Fibroblast of lung (primary cell): ENCODE data around the gene METTL26. TPM values are rescaled to one million over a fixed set of nuclear protein-coding genes. Genes with fewer than 3 reads are reported as not detected.

ENCODE experiments used
- DNase-seq, 2 donors: peaks; one replicate each; pipeline versions ENCODE4 v3.0.0 to v3.0.0-alpha.2; 2010; ENCODE audit warnings: low read depth in 2 of 2
- H2AFZ ChIP-seq: 2 replicates; pipeline ENCODE4 v1.5.1; 2012; ENCODE audit warnings: low read length, control low read depth, inconsistent platforms
- H3K27ac ChIP-seq: 2 replicates; pipeline ENCODE4 v1.5.1; 2011; ENCODE audit warnings: low read length, control low read depth; ENCODE audit not compliant: insufficient read depth
- H3K27me3 ChIP-seq: 2 replicates; pipeline ENCODE4 v1.5.1; 2011; ENCODE audit warnings: mild to moderate bottlenecking, low read length; ENCODE audit not compliant: control insufficient read depth, insufficient read depth
- H3K36me3 ChIP-seq: 2 replicates; pipeline ENCODE4 v1.5.1; 2011; ENCODE audit warnings: low read length; ENCODE audit not compliant: control insufficient read depth, insufficient read depth
- H3K4me1 ChIP-seq: 2 replicates; pipeline ENCODE4 v1.5.1; 2011; ENCODE audit warnings: low read length; ENCODE audit not compliant: control insufficient read depth, insufficient read depth; ENCODE audit errors: extremely low read depth
- H3K4me2 ChIP-seq: 2 replicates; pipeline ENCODE4 v1.5.1; 2011; ENCODE audit warnings: low read length, control low read depth; ENCODE audit not compliant: insufficient read depth; ENCODE audit errors: extremely low read depth
- H3K4me3 ChIP-seq, 4 experiments: fragments of 200-600 bp in 1 of 4; sonication (generic) in 1 of 4; replicated peaks in 1 of 4; 2 replicates each; pipeline ENCODE4 v1.5.1; 2011 to 2016; ENCODE audit warnings: low read length in 4 of 4, low read depth in 3 of 4, mild to moderate bottlenecking in 3 of 4, control low read depth in 2 of 4, inconsistent platforms in 1 of 4, mixed read lengths in 1 of 4; ENCODE audit not compliant: insufficient read depth in 1 of 4; ENCODE audit errors: control extremely low read depth in 1 of 4
- H3K79me2 ChIP-seq: 2 replicates; pipeline ENCODE4 v1.5.1; 2012; ENCODE audit warnings: mild to moderate bottlenecking, low read length, inconsistent platforms; ENCODE audit not compliant: control insufficient read depth, insufficient read depth
- H3K9ac ChIP-seq: 2 replicates; pipeline ENCODE4 v1.5.1; 2011; ENCODE audit warnings: mild to moderate bottlenecking, low read length, control low read depth; ENCODE audit not compliant: insufficient read depth
- H3K9me3 ChIP-seq: 2 replicates; pipeline ENCODE4 v1.5.1; 2012; ENCODE audit warnings: low read depth, low read length; ENCODE audit not compliant: control insufficient read depth, insufficient read depth
- H4K20me1 ChIP-seq: 2 replicates; pipeline ENCODE4 v1.5.1; 2011; ENCODE audit warnings: low read length; ENCODE audit not compliant: control insufficient read depth, insufficient read depth; ENCODE audit errors: extremely low read depth
- EZH2 ChIP-seq: IDR thresholded peaks from 2 replicates; pipeline ENCODE4 v1.5.1; 2012; ENCODE audit warnings: low read length, control low read depth, mild to moderate bottlenecking; ENCODE audit errors: missing control alignments
- polyA plus RNA-seq, 2 donors: library from polyadenylated mRNA; depleted of rRNA in 1 of 2; stranded (reverse) in 1 of 2; unstranded in 1 of 2; fragments of >200 nt; gene quantifications; 2 replicates each; pipeline ENCODE4 v1.2.1, GENCODE V29; 2011 to 2012; ENCODE audit warnings: missing spikeins in 1 of 2
- total RNA-seq: library from RNA; depleted of rRNA; stranded (reverse); fragments of >200 nt; gene quantifications from 2 replicates; pipeline ENCODE4 v1.2.1, GENCODE V29; 2014
- TF ChIP-seq, protein P1 (sequence below), 2 donors: IDR thresholded peaks in 1 of 2; conservative IDR thresholded peaks in 1 of 2; 1 replicate in 1 of 2; 2 replicates in 1 of 2; pipeline ENCODE4 v1.5.1; 2011 to 2012; ENCODE audit warnings: low read length in 2 of 2, control low read depth in 1 of 2, inconsistent platforms in 1 of 2, low read depth in 1 of 2, mild to moderate bottlenecking in 1 of 2

METTL26 gene
- total and polyA plus RNA-seq, 2 donors (not counting 1 experiment from before 2014, with no cell fraction given) = 39.2 to 71.7 TPM

DNA sequence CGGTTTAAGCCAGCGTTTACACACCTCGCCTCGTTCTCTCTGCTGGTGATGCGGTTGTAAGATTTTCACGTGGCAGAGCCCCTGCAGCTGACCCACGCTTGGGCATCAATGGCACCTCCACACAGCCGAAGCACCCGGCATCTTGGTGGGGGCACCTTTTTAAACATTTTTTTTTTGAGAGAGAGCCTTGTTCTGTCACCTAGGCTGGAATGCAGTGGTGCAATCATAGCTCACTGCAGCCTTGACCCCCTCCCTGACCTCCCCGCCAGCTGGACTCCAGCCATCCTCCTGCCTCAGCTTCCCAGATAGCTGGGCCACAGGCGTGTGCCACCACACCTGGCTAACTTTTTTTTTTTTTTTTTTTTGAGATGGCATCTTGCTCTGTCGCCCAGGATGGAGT, 17.9 kb upstream of the METTL26 start:
- Histone ChIP-seq H4K20me1 (no peaks in the 10 kb centered on the region), H3K27me3 (no peaks in the 10 kb centered on the region), H3K27ac (no peak overlapping the region), H3K4me2 (no peak overlapping the region), H3K9me3 (no peaks in the 10 kb centered on the region), H3K9ac (no peak overlapping the region), H3K36me3 (peaks cover 17% of the 10 kb centered on the region), H3K4me3 (no peak overlapping the region), H3K79me2 (no peaks in the 10 kb centered on the region), H2AFZ (no peak overlapping the region), H3K4me1 (peaks cover 3% of the 10 kb centered on the region)
- TF ChIP-seq, protein P1, sequence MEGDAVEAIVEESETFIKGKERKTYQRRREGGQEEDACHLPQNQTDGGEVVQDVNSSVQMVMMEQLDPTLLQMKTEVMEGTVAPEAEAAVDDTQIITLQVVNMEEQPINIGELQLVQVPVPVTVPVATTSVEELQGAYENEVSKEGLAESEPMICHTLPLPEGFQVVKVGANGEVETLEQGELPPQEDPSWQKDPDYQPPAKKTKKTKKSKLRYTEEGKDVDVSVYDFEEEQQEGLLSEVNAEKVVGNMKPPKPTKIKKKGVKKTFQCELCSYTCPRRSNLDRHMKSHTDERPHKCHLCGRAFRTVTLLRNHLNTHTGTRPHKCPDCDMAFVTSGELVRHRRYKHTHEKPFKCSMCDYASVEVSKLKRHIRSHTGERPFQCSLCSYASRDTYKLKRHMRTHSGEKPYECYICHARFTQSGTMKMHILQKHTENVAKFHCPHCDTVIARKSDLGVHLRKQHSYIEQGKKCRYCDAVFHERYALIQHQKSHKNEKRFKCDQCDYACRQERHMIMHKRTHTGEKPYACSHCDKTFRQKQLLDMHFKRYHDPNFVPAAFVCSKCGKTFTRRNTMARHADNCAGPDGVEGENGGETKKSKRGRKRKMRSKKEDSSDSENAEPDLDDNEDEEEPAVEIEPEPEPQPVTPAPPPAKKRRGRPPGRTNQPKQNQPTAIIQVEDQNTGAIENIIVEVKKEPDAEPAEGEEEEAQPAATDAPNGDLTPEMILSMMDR (conservative IDR thresholded peaks at IDR 0.05 in 1 of 2, IDR thresholded peaks at IDR 0.05 in 1 of 2; ENCODE audit: low read depth in 1 of 2, low read length in 2 of 2) = no peak
- TF ChIP-seq EZH2 = no peak
- no peak for DNase-seq

DNA sequence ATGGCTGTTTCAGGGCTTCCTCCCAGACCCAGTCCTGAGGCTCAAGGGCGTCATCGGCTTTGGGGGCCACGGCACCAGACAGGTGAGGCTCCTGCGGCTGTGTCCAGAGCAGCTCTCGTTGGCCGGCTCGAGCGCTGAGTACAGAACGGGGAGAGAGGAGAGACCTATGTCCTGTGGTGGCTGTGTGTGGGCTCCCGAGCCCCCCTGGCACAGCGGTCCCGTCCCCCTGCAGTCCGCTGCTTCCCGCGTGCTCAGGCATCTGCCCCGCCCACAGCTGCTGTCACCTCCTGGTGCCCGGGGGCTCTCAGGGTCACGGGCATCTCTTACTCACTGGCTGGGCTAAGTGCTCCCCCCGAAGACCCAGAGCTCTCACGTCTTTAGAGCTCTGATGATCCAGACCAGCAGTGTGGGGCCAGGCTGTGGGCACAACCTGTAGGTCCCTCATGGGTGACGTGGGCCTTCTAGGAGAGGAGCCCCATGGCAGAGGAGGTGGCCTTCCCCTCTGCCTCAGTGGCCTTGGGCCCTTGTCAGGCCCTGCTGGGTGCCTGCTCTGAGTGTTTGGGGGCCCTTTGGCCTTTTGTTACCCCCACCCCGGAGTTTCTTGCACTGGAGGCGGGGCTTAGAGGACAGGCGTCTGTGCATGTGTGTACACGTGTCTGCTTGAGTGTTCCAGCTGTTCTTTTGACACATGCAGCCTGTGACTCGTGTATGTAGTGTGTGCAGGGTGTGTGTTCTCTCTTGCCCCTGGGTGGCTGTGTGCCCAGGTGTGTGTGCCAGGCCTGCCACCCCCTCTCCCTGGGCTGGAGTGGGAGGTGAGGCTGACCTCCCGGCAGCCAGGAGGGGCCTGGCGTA, 16.6 kb upstream of the METTL26 start:
- Histone ChIP-seq H3K27me3 (no peaks in the 10 kb centered on the region), H3K36me3 (peaks cover 12% of the 10 kb centered on the region), H2AFZ (no peak overlapping the region), H3K4me3 (no peak overlapping the region), H3K79me2 (peaks cover 6% of the 10 kb centered on the region), H3K4me1 (peaks cover 7% of the 10 kb centered on the region), H3K9ac (no peak overlapping the region), H3K27ac (no peak overlapping the region), H4K20me1 (no peaks in the 10 kb centered on the region), H3K4me2 (no peak overlapping the region), H3K9me3 (no peaks in the 10 kb centered on the region)
- TF ChIP-seq, protein P1 (conservative IDR thresholded peaks at IDR 0.05 in 1 of 2, IDR thresholded peaks at IDR 0.05 in 1 of 2; ENCODE audit: low read depth in 1 of 2, low read length in 2 of 2) = no peak
- no peak for TF ChIP-seq EZH2
- DNase-seq = peak in 1 of 2 donors; percentile 59

DNA sequence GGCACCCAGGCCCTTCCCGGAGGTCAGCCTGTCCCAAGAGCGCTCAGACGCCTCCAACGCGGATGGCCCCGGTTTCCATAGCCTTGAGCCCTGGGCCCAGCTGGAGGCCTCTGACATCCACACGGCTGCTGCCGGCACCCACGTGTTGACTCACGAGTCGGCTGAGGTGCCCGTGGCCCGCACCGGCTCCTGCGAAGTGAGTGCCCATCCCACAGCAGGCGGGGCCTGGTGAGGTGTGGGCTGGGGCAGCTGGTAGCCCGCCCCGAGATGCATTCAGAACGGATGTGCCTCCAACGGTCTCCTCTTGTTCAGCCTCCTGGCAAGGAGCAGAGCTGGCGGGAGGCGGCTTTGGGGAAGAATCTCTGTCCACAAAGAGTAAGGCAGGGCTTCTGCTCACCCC, 15.7 kb upstream of the METTL26 start:
- Histone ChIP-seq H3K36me3 (peaks cover 8% of the 10 kb centered on the region), H2AFZ (no peak overlapping the region), H3K4me2 (no peak overlapping the region), H3K27ac (no peak overlapping the region), H3K4me1 (peaks cover 7% of the 10 kb centered on the region), H3K9ac (no peak overlapping the region), H4K20me1 (no peaks in the 10 kb centered on the region), H3K9me3 (no peaks in the 10 kb centered on the region), H3K4me3 (no peak overlapping the region), H3K27me3 (no peaks in the 10 kb centered on the region), H3K79me2 (peaks cover 6% of the 10 kb centered on the region)
- TF ChIP-seq EZH2 = no peak
- TF ChIP-seq, protein P1 (conservative IDR thresholded peaks at IDR 0.05 in 1 of 2, IDR thresholded peaks at IDR 0.05 in 1 of 2; ENCODE audit: low read depth in 1 of 2, low read length in 2 of 2) = no peak
- DNase-seq = no peak
